GM11168 (cell line): Measurements from ENCODE around the gene RNU6-9.

ENCODE experiments used
- in situ Hi-C: fragments of 300-500 bp; cut with MboI; formaldehyde crosslinking; loops from one replicate; pipeline ENCODE4 v1.12.0; 2022; ENCODE audit warnings: low sequenced_read_pairs; ENCODE audit not compliant: unreplicated experiment

The RNU6-9 gene

GRCh38 chr19:892243-892893, 916 bp upstream of the RNU6-9 start:
- in situ Hi-C loops = no loop called here

- in situ Hi-C loops = no loop called here
Observed at GRCh38 chr19:896434-896833, 3.1 kb downstream of the RNU6-9 start.

GRCh38 chr19:896999-897398, 3.7 kb downstream of the RNU6-9 start:
- in situ Hi-C loops = no loop called here

GRCh38 chr19:897442-898039, 4.3 kb downstream of the RNU6-9 start:
- in situ Hi-C loops = no loop called here

- in situ Hi-C loops = no loop called here
Observed at GRCh38 chr19:898663-899062, 5.4 kb downstream of the RNU6-9 start.

GRCh38 chr19:899336-900042, 6.2 kb downstream of the RNU6-9 start:
- in situ Hi-C loops = loop anchor here (5.0 kb wide), 1 partner anchor 37 kb away; no protein-coding TSS in a partner anchor

GRCh38 chr19:900043-900301, 6.7 kb downstream of the RNU6-9 start:
- in situ Hi-C loops = loop anchor here (5.0 kb wide), 1 partner anchor 38 kb away; no protein-coding TSS in a partner anchor

- in situ Hi-C loops = loop anchor here (5.0 kb wide), 1 partner anchor 38 kb away; no protein-coding TSS in a partner anchor
Observed at GRCh38 chr19:900302-901111, 7.2 kb downstream of the RNU6-9 start.

- in situ Hi-C loops = loop anchor here (5.0 kb wide), 1 partner anchor 39 kb away; no protein-coding TSS in a partner anchor
Observed at GRCh38 chr19:901216-902092, 8.2 kb downstream of the RNU6-9 start.

- in situ Hi-C loops = loop anchor here (5.0 kb wide), 1 partner anchor 40 kb away; no protein-coding TSS in a partner anchor
Observed at GRCh38 chr19:902093-902370, 8.7 kb downstream of the RNU6-9 start.

GRCh38 chr19:902446-903226, 9.4 kb downstream of the RNU6-9 start:
- in situ Hi-C loops = loop anchor here (5.0 kb wide), 1 partner anchor 40 kb away; no protein-coding TSS in a partner anchor

- in situ Hi-C loops = loop anchor here (5.0 kb wide), 1 partner anchor 41 kb away; no protein-coding TSS in a partner anchor
Observed at GRCh38 chr19:903266-903797, 10.0 kb downstream of the RNU6-9 start.

GRCh38 chr19:904545-904944, 11.3 kb downstream of the RNU6-9 start:
- in situ Hi-C loops = loop anchor here (5.0 kb wide), 1 partner anchor 42 kb away; no protein-coding TSS in a partner anchor

- in situ Hi-C loops = no loop called here
Observed at GRCh38 chr19:906480-906879, 13.2 kb downstream of the RNU6-9 start.

GRCh38 chr19:907183-907853, 14.0 kb downstream of the RNU6-9 start:
- in situ Hi-C loops = no loop called here

- in situ Hi-C loops = no loop called here
Observed at GRCh38 chr19:911197-912033, 18.1 kb downstream of the RNU6-9 start.
